GM18502 (cell line): ENCODE results near the gene EDEM1.
"Not testable (repeated sequence)": the region's sequence is repeated elsewhere in the genome, so short reads cannot be mapped to it uniquely, and the experiment has no call there.

Experiments
- ATAC-seq: cut with Tn5 transposase; IDR thresholded peaks from one replicate; pipeline ENCODE4 v1.9.1; 2021; ENCODE audit warnings: mild to moderate bottlenecking; ENCODE audit not compliant: unreplicated experiment, poor library complexity

The EDEM1 gene

GRCh38 chr3:5170975-5171374, 16.5 kb upstream of the EDEM1 start:
- ATAC-seq, result no peak

- ATAC-seq, result no peak
Measured at GRCh38 chr3:5172018-5172417, 15.5 kb upstream of the EDEM1 start.

- ATAC-seq, result not testable (repeated sequence)
Measured at GRCh38 chr3:5179036-5179435, 8.5 kb upstream of the EDEM1 start.

DNA sequence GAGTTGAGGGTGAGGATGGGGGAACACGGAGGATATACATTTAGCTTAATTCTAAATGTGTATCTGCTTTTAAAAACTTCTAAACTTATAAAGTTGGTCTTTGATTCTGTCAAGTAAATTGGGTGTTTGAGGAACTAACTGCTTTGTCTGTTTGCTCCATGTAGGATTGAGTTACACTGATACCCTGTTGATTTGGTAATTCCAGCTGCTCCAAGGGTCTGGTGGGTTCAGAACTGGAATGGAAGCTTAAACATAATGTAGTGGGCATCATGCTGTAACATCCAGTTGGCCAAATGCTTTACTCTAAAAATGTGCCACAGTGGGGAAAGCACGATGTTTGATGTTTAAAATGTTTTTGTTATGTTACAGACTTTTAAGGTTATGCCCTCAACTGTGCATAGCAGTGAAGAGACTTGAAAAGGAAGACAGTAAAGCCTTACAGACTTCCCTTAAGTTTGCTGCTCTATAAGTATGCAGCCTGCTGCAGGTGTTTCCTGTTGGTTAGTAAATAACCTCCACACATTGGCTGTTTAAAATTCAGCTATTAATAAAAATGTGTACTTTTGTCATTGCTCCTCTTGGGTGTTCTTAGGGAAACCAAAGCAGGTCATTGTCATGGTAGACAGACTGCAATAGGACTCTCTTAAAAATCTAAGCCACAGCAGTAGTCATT, 5.9 kb upstream of the EDEM1 start:
- ATAC-seq, result peak; percentile 64

GRCh38 chr3:5183714-5184113, 3.8 kb upstream of the EDEM1 start:
- not testable (repeated sequence) for ATAC-seq

DNA sequence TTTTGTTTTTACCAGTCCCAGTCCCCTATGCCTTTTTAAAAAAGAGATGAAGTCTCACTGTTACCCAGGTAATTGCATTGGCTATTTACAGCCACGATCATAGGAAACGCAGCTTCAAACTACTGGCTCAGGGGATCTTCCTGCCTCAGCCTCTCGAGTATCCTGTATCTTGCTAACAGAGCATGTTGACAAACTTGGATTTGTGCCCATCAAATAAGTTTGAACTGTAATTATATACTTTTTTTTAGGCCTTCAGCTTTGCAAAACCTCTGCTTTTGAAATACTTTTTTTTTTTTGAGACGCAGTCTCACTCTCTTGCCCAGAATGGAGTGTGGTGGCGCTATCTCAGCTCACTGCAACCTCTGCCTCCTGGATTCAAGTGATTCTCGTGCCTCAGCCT, 3.0 kb upstream of the EDEM1 start:
- ATAC-seq, result no peak

DNA sequence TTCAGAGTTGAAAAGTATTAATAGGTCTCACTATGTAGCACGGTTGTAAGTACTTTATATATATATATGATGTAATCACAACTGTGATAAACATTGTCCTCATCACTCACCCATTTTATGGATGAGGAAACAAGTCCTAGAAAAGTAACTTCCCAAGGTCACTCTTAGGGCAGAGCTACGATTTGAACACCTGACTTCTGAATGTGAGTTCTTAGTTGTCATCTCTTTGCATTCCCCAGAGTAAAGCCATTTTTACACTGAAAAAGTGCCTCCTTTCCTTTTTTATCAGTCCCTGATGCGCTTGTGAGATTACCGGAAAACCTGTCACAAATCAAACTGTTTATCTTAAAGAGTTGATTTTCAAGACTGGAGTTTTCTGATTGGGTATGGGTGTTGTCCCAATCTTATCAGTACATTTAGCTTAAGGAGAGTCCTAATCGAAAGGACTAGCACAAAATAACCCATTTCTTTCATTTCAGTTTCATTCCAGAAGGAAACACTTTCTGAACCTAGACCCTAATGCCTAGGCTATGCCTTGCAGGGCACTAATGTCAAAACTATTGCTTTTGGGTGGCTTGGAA, 2.3 kb upstream of the EDEM1 start:
- ATAC-seq, result no peak

DNA sequence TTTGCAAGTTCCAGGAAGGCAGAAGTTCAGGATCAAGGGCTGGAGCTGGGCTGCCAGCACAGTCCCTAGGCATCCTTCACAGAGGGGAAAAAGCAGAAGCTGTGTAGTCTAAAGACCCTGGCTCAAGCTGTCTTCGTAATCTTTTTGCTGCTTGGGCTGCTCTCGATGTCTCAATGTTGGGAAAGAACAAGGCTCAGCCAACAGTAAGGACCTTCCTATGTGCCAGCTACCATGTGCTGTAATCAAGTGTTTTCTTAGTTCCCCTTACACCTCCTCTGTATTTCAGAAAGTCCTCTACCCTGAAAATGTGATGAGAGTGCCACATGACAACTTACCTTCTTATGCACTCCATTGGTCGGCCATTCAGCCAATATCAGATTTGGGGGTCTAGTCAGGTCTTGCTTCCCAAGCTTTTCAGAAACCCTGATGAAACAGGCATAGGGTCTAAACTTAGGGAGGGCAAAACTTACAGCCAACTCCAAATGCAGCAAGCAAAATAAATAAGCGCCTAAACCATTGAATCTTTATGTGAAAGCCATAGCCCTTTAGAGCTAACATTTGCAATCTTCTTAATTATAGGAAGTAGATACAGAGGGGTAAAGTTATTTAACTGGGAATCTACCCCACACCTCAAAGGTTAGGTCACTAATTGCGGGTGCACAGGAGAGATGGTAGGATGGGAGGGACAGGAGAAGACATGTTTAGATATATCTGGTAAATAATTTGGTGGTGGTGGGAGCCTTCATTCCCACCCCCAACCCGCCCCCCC, 1.2 kb upstream of the EDEM1 start:
- peak; percentile 17 for ATAC-seq

GRCh38 chr3:5186858-5187155, 700 bp upstream of the EDEM1 start:
- no peak for ATAC-seq

DNA sequence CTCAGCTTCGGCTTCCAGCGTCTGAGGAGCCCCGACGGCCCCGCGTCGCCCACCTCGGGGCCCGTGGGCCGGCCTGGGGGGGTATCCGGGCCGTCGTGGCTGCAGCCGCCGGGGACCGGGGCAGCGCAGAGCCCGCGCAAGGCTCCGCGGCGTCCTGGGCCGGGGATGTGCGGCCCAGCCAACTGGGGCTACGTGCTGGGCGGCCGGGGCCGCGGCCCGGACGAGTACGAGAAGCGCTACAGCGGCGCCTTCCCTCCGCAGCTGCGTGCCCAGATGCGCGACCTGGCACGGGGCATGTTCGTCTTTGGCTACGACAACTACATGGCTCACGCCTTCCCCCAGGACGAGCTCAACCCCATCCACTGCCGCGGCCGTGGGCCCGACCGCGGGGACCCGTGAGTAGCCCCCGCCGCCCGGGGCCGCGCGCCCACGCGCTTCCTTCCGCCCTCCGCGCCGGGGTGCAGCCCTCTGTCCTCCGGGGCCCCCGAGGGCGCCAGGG, 462 bp downstream of the EDEM1 start:
- ATAC-seq, result peak; percentile 17

DNA sequence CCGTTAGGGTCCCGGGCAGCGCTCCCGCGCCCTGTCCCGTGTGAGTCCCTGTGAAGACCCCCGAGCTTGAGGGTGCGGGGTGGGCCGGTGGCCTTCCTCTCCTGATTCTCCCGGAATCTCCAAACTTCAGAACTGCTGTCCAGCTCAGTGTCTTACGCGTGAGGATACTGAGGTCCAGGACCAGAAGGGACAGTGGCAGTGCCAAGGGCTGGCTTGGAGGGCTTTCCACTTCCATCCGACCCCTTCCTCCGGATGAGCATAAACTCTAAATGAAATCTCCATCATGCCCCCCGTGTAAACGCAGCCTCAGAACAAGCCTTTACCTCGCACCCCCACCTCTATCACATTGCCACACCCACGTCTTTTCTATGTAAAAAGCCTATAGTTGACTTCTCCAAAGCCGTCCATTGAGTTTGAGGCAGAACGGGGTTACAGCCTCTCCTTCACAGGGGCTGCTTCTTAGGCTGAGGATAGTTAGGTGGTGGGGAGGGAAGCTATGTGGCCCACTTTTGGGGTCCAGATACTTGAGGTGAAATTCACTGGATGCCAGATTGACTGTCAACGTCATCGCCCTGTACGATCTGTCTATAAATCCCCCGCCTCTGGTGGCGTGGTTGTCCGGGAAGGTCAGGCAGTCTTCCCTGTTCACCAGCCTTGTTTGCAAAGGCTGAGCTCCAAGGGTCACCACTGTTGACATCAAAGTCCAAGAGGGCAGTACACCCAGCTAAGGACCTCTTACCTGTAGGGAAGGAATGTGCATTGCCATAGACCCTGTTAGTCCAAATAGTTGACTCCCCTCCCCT, 1.1 kb downstream of the EDEM1 start:
- ATAC-seq, result no peak

DNA sequence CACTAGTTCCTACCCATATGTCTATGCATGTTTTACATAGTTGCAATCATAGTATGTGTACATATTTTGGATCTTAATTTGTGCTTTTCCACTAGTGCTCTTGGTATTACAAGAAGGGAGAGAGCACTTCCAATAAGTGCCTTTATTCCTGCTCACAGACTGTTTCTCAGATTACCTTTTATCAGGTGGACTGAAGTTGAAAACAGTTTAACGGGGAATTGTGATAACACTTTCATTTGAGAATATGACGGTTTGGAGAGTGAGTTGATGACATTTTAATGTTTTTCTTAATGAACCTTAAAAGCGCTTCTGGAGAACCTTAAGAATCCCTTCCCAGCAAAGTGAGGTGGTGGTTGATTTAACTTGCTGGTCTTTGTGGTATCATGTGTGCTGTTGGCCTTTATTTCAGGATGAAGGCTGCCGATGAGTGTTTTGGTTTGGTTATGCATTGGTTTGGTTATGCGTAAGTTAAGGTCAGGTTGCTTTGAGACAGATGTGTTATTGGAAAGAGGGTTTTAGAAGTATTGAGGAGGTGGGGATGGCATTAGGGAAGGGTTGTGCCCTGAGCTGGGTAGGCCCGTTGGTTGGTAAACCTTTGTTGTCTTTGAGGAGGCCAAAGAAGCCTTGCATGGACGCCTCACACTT, 2.8 kb downstream of the EDEM1 start:
- no peak for ATAC-seq

DNA sequence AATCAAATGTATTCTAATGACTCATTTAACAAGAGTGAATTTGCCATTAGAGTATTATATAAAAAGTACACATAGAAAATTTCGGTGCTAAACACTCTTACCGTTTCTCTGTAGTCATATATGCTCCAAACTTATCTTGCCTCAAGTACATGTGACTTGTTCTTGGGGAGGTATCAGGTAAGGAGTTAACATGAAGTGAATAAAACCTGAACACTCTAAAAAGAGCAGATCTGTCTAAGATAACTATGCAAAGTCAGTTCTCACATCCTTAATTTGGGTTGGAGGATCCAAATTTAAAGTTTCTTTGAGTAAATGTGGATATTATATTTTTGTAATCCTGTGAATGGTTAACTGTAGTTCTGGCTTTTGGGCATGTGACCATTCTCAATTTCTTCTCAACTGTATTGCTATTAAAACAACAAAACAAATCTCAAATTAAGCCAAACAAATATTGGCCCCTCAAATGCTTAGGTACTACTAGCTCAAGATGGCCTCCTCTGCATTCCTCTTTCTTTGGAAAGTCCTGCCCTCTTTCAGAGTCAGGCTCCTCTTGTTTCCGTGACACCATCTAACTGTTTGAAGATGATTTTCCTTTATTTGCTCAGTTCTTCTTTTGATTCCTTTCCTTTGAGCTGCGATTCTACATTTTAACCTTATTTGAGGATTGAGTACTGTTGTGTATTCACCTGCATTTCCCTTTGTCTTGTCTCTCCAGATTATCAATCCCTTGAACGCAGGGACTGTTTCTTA, 4.2 kb downstream of the EDEM1 start:
- ATAC-seq, result peak; percentile 15

GRCh38 chr3:5192571-5193365, 5.3 kb downstream of the EDEM1 start:
- no peak for ATAC-seq

- ATAC-seq, result no peak
Measured at GRCh38 chr3:5194341-5194740, 6.8 kb downstream of the EDEM1 start.

DNA sequence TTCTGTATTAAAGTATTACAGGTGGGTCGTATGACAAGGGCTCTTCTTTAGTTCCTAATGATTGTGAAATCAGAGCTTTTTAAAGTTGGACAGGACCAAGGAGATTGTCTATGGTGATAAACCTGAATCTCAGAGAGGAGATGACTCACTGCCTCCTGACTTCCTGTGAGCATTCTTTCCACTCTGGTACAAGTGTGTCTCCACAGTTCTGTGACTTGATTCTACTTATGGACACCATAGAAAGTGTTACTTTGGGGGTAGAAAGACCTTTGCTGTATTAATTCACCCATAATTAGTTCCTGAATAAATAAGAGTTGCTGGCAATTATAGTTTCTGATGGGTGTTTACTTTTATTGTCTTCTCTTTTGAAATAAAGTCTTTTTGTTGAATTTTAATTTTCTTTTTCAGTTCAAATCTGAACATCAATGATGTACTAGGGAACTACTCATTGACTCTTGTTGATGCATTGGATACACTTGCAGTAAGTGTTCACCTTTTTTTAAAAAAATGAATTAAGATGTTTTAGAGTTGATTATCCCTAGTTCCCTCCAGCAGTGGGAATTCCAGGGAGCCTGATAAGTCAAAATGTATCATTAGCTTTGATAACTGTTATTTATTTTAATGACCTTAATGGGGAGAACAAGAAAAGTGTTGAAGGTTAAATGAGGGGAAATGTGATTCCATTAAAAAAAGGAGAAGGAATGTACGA, 7.4 kb downstream of the EDEM1 start:
- ATAC-seq, result peak; percentile 42

DNA sequence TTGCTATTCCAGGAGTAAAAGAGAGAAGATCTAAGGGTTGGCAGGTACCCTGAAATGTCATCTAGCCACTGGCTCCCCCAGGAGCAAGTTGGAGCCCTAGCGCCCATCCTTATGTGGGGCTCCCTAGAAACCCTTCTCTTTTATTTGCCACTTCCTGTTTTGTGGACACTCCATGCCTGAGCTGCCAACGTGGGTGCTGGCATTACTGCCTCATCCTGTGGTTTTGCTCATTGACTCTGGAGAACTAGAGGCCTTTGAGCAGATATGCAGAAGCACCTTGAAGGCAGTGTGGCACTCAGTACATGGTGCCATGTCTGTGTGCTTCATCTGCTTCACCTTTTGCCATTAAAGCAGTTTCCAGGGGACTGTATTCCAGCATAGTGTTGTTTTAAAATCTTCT, 8.1 kb downstream of the EDEM1 start:
- ATAC-seq, result no peak

DNA sequence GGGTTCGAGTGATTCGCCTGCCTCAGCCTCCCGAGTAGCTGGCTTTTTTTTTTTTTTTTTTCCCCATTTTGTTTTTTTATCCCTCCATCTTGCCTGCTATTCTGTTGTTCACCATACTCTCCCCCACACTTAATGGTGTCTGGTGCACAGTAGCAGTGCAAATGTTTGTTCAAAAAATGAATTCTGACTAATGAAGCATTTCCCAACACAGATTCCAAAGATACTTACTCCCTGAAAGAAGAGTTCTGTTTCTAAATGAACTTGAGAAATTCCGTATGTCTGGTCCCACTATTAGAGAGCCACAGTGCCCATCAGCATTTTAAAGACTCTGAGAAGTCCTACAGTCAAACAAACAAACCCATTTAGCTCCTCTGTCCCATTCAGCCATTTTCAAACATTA, 9.5 kb downstream of the EDEM1 start:
- ATAC-seq, result no peak
